HUDEP-2 (cell line): ENCODE results near the gene CEP170.
"Not testable (repeated sequence)": the region's sequence is repeated elsewhere in the genome, so short reads cannot be mapped to it uniquely, and the experiment has no call there.

ENCODE experiments used
- DNase-seq, 76 experiments: peaks; one replicate each; lab custom pipeline; 2025; ENCODE audit not compliant: unreplicated experiment in 76 of 76; lab: John Stamatoyannopoulos, UW

The CEP170 gene

GRCh38 chr1:243101551-243102050 lies 153.5 kb downstream of the CEP170 start:
- DNase-seq = peak in 30 of 76 experiments; percentile 1 to 63 (median 30)

GRCh38 chr1:243087368-243087767 lies 167.7 kb downstream of the CEP170 start:
- DNase-seq = not testable (repeated sequence)
